Measurements from ENCODE around the gene WDPCP.
"Not testable (repeated sequence)": the region's sequence is repeated elsewhere in the genome, so short reads cannot be mapped to it uniquely, and the experiment has no call there.

GRCh38 chr2:63402889-63403288 lies 185.4 kb downstream of the WDPCP start:
- not testable (repeated sequence) for TF ChIP-seq ZFX (IDR thresholded peaks at IDR 0.05; ENCODE audit: borderline replicate concordance); CTCF (IDR thresholded peaks at IDR 0.05)

Data from 22Rv1 (cell line).